SH-SY5Y (cell line): Measurements from ENCODE around the gene ISG15.

Source experiments
- GATA2 ChIP-seq: IDR thresholded peaks from 2 replicates; pipeline ENCODE4 v1.6.1; 2011; ENCODE audit warnings: mild to moderate bottlenecking, low read depth, low read length
- GATA3 ChIP-seq: IDR thresholded peaks from 2 replicates; pipeline ENCODE4 v1.6.1; 2011; ENCODE audit warnings: low read depth, mild to moderate bottlenecking, low read length, moderate library complexity

ISG15 gene

DNA sequence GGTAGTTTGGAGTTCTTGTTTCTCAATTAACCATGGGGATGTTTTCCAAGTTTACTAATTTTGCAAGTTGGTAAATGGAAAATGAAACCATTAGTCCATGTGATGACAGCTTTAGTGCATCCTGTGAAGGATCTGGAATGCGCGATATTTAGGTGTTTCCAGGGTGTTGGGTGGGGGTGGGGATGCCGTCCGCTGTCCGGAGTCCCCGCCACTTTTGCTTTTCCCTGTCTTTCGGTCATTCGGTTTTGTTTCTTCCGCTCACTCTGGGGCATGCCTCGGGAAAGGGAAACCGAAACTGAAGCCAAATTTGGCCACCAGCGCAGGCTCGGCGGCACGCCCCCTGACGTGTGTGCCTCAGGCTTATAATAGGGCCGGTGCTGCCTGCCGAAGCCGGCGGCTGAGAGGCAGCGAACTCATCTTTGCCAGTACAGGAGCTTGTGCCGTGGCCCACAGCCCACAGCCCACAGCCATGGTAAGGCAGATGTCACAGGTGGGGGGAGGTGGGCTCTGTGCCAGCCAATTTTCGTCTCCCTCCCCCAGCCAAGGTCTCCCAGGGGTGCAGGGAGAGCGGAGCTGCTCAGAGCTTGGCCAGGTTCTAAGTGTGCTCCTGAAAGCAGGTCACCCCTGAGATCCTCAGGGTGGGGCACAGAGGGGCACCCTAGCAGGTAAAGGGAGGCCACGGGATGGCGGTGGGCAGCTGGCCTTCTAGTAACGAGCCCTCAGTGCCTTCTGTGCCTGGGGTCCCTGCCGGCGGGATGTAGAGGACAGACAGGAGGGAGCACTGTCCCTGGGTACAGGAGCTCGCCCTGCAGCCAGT lies at the start of gene ISG15:
Gene ISG15, plus strand, starts transcription at position 393 of the 817 bp plus-strand sequence. Its CDS starts 77 bp downstream, at position 470.
- TF ChIP-seq GATA2 (no peak), GATA3 (no peak)

DNA sequence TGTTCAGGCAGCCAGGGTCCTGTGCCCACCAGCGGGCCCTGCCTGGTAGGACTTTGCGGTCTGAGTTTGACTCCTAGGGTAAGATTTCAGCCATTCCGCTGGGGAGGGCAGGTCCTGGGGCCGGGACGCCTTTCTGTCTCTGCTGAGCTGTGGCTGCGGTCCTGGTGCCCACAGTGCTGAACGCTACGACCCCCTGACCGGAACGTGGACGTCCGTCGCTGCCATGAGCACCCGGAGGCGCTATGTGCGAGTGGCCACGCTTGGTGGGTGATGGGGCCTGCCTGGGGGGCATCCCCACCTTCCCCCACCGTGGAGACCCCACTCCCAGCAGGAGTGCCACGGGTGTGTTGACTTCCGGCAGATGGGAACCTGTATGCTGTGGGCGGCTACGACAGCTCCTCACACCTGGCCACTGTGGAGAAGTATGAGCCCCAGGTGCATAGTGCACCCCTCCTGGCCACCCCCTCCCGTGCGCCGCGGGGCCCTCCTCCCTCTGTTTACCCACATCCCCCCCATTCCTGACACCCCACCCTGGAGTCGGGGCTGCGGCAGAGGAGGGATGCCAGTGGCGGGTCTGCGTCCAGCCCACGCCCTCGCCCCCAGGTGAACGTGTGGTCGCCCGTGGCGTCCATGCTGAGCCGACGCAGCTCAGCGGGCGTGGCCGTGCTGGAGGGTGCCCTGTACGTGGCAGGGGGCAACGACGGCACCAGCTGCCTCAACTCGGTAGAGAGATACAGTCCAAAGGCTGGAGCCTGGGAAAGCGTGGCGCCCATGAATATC lies 49.4 kb upstream of the ISG15 start:
- no peak for TF ChIP-seq GATA2
- no peak for TF ChIP-seq GATA3

DNA sequence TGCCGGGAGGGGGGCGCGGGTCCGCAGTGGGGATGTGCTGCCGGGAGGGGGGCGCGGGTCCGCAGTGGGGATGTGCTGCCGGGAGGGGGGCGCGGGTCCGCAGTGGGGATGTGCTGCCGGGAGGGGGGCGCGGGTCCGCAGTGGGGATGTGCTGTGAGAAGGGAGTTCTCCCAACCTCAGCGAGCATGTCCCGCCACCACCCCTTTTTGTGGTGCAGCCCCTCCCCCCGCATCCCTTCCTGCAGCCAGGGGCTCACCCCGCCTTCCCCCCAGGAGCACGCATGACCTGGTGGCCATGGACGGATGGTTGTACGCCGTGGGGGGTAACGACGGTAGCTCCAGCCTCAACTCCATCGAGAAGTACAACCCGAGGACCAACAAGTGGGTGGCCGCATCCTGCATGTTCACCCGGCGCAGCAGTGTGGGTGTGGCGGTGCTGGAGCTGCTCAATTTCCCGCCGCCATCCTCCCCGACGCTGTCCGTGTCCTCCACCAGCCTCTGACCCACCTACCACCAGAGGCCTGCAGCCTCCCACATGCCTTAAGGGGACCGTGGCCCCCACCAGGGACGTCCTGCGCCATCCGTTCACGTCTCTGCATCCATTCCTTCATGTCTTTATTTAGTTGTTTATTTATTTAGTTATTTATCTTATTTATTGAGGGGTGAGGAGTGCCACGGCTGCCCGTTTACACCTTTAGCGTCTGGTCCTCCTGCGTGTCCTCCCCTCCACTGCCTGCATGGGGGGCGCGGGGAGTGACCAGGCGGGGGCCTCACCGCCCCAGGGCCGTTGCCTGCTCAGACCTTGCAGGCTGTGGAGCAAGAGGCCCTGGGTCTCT lies 48.4 kb upstream of the ISG15 start:
- TF ChIP-seq GATA3 (no peak), GATA2 (no peak)

DNA sequence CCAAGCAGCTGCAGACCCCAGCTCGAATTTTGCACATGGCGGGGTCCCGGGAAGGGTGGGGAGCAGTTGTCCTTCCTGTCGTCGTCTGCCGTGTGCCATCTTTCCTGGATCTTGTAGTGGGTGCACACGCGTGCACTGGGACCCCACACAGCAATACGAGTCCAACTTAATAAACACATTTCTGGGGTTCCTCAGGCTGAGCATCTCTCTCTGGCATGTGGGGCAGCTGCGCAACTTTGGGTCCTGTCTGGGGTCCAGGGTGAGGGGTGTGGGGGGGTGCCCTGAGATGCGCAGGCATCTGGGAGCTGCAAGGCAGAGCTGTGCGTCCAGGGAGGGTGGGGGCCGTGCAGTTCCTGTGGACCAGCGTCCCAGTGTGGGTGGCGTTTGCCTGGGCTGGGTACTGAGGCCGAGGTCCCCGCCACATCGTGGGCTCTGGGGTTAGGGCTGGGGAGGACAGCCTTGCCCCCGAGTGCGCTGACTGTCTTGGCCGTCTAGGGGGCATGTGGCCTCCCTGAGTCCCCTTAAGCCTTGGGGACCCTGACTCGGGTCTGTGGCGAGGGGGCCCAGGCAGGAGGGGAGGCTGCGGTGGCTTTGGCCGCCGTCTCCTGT lies 47.7 kb upstream of the ISG15 start:
- TF ChIP-seq GATA3 (no peak), GATA2 (no peak)

DNA sequence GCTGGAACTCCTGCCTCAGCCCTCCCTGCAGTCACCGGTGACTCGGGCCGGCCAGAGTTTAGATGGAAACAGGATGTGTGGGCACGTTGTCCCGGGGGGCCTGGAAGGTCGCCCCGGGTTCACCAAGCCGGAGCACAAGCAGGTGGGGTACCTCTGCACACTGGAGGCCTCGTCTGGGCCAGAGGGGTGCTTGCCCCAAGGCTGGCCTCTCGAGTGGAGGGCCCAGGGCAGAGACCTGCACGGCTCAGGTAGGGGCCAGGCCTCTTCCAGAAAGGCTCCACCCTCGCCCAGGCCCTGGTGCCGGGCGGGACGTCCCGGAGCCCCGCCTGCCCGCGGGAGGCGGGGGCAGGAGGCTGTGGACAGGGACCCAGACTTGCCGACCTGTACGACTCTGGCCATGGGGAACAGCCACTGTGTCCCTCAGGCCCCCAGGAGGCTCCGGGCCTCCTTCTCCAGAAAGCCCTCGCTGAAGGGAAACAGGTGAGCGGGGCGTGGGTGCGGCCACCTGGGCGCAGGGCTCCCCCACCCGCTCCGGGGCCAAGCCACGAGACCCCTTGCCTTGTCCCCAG lies 47.1 kb upstream of the ISG15 start, which contains the start of gene PLEKHN1:
Gene PLEKHN1, plus strand, starts transcription at position 348 of the 569 bp plus-strand sequence. Its CDS starts 50 bp downstream, at position 398.
- TF ChIP-seq GATA2 (no peak), GATA3 (no peak)

DNA sequence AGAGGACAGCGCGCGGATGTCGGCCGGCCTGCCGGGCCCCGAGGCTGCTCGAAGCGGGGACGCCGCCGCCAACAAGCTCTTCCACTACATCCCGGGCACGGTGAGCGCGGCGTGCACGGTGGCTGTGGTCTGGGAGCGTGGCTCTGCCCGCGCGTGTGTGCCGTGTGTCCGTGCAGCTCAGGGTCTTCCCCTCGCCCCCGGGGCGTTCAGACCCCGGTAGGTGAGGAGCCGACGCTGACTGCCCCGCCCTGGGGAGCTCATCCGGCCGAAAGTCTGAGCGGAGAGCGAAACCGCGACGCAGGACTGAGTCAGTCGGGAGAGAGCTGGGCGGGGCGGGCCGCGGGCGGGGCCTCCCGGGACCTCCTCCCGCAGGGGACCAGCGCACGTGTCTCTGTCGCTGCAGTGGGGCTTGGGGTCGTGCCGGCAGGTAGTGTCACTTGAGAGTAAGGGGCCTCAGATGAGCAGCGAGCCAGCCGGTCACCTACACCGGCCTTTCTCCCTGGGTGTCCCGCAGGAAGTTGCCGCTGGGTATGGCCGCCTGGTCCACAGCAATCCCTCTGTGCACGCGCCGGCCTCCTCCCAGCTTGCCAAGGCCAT lies 46.5 kb upstream of the ISG15 start:
- no peak for TF ChIP-seq GATA2
- no peak for TF ChIP-seq GATA3

DNA sequence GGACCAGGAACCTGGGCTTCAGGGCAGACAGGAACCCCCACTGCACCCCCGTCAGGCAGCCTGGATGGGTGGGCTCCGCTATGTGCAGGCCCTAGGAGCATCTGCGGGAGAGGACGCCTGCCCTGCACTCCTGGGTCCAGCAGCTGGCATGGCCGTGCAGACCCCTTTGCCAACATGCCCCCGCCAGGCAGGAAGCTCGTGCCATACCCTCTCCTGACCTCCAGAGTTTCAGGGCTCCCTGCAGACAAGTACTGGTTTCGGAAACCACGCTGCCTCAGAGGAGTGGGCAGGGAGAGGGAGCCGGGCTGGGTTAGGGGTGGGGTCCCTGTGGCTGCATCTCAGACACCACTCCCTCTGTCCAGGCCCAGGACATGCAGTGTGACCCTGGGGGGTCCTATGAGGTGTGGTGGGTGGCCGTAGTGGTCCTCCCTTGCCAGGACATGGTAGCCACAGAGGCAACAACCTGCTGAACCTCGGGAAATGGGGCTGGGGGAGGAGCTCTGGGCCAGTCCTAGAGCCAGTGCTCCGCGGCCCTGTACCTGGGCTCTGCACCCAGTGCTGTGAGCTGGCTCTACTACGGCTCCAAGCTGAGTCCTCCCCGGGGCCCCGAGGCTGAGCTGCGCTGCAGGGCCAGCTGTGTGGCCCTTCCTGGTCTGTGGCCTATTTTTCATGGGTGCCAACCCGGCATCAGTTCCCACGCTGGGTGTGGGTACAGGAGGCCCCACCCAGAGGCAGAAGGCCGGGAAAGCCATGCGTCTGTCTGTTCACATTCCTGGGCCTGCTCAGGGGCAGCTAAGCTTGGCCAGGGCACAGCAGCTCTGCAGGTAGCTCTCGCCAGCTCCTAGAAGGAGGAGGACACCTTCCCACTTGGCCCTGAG lies 45.6 kb upstream of the ISG15 start:
- TF ChIP-seq GATA2 (no peak), GATA3 (no peak)

DNA sequence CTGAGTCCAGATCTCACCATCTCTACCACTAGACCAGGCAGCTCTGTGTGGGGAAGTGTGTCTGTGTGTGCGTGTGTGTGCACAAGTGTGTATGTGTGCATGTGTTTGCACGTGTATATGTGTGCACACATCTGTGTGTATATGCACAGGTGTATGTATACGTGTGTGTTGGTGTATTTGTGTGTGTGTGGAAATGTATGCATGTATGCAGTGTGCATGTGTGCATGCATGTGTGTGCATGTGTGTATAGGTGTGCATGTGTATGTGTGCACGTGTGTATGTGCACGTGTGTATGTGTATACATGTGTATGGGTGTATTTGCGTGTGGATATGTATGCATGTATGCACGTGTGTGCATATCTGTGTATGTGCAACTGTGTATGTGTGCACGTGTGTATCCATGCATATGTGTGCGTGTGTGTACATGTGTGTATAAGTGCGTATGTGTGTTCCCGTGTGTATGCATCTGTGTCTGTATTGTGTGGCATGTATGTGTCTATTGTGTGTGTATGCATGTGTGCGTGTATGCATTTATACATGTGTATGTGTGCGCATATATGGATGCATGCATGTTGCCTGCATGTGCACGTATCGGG lies 43.9 kb upstream of the ISG15 start:
- TF ChIP-seq GATA3: no peak
- TF ChIP-seq GATA2: no peak

DNA sequence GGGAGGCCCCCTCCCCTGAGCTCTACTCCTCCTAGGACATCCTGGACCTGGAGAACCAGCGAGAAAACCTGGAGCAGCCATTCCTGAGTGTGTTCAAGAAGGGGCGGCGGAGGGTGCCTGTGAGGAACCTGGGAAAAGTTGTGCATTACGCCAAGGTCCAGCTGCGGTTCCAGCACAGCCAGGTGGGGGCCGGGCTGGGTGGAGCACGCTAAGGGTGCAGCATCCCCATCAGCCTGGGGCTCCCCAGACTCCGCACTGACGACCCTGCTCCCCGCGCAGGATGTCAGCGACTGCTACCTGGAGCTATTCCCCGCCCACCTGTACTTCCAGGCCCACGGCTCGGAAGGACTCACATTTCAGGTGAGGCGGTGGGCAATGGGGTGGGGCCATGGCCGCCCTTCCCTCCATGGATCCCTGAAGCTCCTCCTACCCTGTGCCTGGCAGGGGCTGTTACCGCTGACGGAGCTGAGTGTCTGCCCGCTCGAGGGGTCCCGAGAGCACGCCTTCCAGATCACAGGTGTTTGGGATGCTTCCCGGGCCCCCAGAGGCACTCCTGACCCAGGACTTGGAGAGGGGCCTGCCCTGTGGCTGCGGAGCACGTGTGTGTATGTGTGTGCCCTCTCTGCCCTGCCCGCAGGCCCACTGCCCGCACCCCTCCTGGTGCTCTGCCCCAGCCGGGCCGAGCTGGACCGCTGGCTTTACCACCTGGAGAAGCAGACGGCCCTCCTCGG lies 42.9 kb upstream of the ISG15 start:
- TF ChIP-seq GATA3 (no peak), GATA2 (no peak)

DNA sequence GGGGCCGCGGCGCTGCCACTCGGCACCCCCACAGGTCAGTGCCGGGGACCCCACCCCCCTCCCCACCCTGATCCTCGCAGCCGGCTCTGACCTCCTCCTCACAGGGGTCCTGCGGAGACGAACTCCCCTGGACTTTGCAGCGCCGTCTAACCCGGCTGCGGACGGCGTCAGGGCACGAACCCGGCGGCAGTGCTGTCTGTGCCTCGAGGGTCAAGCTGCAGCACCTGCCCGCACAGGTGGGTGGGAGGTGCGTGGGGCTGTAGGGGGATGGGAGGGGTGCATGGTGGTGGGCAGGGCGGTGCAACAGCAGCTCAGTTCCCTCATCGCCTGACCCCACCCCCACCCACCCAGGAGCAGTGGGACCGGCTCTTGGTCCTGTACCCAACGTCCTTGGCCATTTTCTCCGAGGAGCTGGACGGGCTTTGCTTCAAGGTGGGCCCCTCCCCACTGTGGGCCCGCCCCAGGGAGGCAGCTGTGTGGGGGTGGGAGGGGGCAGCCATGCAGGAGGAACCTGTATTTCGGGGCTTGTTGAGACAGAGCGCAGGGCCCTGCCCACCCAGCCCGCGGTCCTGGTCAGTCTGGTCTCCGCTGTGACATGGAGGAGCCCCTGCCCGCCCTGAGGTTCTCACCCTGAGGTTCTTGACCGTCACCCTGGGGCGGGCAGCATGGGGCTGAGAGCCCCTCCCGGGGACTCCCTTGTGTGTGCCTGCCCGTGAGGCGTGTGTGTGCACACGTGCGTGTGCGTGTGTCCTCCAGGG lies 42.1 kb upstream of the ISG15 start:
- TF ChIP-seq GATA2 (no peak), GATA3 (no peak)
